ENCODE data around the gene FAM13A. TPM values are rescaled to one million over a fixed set of nuclear protein-coding genes. Genes with fewer than 3 reads are reported as not detected.

The FAM13A gene
- total and polyA plus RNA-seq, 2 of the 4 experiments (the other 2 are of a cell fraction) = 13.1 to 22.0 TPM

DNA sequence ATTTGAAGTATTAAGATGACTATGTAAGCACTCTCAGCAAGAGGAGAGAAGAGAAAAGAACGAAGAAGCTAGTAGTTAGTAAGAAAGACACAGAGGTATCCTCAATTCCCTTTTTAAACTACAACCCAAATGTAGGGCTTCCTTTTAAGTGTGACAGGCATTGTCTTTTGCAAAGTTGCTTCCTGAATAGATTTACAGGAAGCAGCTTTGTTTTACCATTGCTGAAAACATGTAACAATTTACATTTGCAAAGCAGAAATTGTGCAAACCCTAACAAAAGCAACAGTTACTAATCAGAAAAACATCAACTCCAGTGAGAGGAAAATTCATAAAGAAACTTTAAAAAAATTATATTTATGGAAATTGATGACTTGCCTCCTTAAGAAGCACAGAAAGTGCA, 96.4 kb downstream of the FAM13A start:
- no peak overlapping the region for H3K4me2 ChIP-seq (ENCODE audit: low read depth, low read length)
- no peak overlapping the region for H3K18ac ChIP-seq (ENCODE audit: low read depth, low read length)
- H4K20me1 ChIP-seq (ENCODE audit: insufficient read depth, low read length) = no peaks in the 10 kb centered on the region
- H3K79me1 ChIP-seq (ENCODE audit: low read depth in 1 of 2, low read length in 2 of 2) = no peaks in the 10 kb centered on the region
- BruUV-seq (replicated peaks) = no TSS peak
- H2BK20ac ChIP-seq (ENCODE audit: low read depth, low read length) = no peak overlapping the region
- H4K8ac ChIP-seq (ENCODE audit: low read depth in 2 of 2, low read length in 2 of 2) = no peak overlapping the region
- no peak for DNase-seq
- in situ Hi-C loops (cut with MboI; ENCODE audit: low sequenced_read_pairs) = no loop called here
- H2BK15ac ChIP-seq (ENCODE audit: low read depth, low read length) = no peak overlapping the region
- H3K4me3 ChIP-seq (ENCODE audit: insufficient read depth, low read depth, low read length) = no peak overlapping the region
- no peak overlapping the region for H3K9ac ChIP-seq (ENCODE audit: low read depth, low read length)
- H3K4ac ChIP-seq (ENCODE audit: low read depth, low read length) = no peak overlapping the region
- no peak overlapping the region for H2BK5ac ChIP-seq (ENCODE audit: low read depth, low read length, poor library complexity, severe bottlenecking)
- dilution Hi-C loops (cut with HindIII; ENCODE audit: low sequenced_read_pairs, unreplicated experiment) = no loop called here
- H4K5ac ChIP-seq (ENCODE audit: low read depth, low read length) = no peak overlapping the region
- H2AK5ac ChIP-seq (ENCODE audit: low read depth, low read length) = no peak overlapping the region
- H3K36me3 ChIP-seq (ENCODE audit: control insufficient read depth, insufficient read depth, low read length) = no peaks in the 10 kb centered on the region; the same call in 1 of the 2 replicates
- H2AFZ ChIP-seq (replicated peaks; ENCODE audit: low read length, poor library complexity) = no peak overlapping the region
- no CpG with 5 or more reads among the region's 1 CpG for WGBS, 2 experiments (ENCODE audit: extremely low coverage in 2 of 2, insufficient read length in 1 of 2)
- CTCF ChIA-PET = no interaction called here
- H3K9me1 ChIP-seq (ENCODE audit: insufficient read depth, low read length) = no peaks in the 10 kb centered on the region
- no peak overlapping the region for H3K23ac ChIP-seq (ENCODE audit: low read depth, low read length)
- TF ChIP-seq FOS (IDR thresholded peaks at IDR 0.05; ENCODE audit: low read depth, low read length) (no peak), RCOR1 (IDR thresholded peaks at IDR 0.05; ENCODE audit: insufficient replicate concordance, low read length) (no peak), SMC3 (IDR thresholded peaks at IDR 0.05; ENCODE audit: low read depth, low read length) (no peak), MAZ (IDR thresholded peaks at IDR 0.05; ENCODE audit: borderline replicate concordance, low read depth, low read length) (no peak), RFX5 (IDR thresholded peaks at IDR 0.05; ENCODE audit: low read depth, low read length) (no peak), NFE2L2 (IDR thresholded peaks at IDR 0.05; ENCODE audit: low read depth, low read length) (no peak), CEBPB (IDR thresholded peaks at IDR 0.05; ENCODE audit: low read depth, low read length) (no peak), MAFK (IDR thresholded peaks at IDR 0.05; ENCODE audit: low read depth, low read length) (no peak), CHD1 (IDR thresholded peaks at IDR 0.05; ENCODE audit: low read depth, low read length) (no peak), POLR2A (IDR thresholded peaks at IDR 0.05; ENCODE audit: low read depth, low read length) (no peak), RAD21 (IDR thresholded peaks at IDR 0.05; ENCODE audit: low read length) (no peak), MXI1 (IDR thresholded peaks at IDR 0.05; ENCODE audit: borderline replicate concordance, low read depth, low read length) (no peak), BHLHE40 (IDR thresholded peaks at IDR 0.05; ENCODE audit: low read depth, low read length) (no peak)
- TF ChIP-seq, protein P1, sequence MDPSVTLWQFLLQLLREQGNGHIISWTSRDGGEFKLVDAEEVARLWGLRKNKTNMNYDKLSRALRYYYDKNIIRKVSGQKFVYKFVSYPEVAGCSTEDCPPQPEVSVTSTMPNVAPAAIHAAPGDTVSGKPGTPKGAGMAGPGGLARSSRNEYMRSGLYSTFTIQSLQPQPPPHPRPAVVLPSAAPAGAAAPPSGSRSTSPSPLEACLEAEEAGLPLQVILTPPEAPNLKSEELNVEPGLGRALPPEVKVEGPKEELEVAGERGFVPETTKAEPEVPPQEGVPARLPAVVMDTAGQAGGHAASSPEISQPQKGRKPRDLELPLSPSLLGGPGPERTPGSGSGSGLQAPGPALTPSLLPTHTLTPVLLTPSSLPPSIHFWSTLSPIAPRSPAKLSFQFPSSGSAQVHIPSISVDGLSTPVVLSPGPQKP (IDR thresholded peaks at IDR 0.05; ENCODE audit: borderline replicate concordance, low read depth, low read length) = no peak
- TF ChIP-seq, protein P2, sequence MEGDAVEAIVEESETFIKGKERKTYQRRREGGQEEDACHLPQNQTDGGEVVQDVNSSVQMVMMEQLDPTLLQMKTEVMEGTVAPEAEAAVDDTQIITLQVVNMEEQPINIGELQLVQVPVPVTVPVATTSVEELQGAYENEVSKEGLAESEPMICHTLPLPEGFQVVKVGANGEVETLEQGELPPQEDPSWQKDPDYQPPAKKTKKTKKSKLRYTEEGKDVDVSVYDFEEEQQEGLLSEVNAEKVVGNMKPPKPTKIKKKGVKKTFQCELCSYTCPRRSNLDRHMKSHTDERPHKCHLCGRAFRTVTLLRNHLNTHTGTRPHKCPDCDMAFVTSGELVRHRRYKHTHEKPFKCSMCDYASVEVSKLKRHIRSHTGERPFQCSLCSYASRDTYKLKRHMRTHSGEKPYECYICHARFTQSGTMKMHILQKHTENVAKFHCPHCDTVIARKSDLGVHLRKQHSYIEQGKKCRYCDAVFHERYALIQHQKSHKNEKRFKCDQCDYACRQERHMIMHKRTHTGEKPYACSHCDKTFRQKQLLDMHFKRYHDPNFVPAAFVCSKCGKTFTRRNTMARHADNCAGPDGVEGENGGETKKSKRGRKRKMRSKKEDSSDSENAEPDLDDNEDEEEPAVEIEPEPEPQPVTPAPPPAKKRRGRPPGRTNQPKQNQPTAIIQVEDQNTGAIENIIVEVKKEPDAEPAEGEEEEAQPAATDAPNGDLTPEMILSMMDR (conservative IDR thresholded peaks at IDR 0.05; ENCODE audit: low read depth, low read length) = no peak
- TF ChIP-seq, protein P3, sequence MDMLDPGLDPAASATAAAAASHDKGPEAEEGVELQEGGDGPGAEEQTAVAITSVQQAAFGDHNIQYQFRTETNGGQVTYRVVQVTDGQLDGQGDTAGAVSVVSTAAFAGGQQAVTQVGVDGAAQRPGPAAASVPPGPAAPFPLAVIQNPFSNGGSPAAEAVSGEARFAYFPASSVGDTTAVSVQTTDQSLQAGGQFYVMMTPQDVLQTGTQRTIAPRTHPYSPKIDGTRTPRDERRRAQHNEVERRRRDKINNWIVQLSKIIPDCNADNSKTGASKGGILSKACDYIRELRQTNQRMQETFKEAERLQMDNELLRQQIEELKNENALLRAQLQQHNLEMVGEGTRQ (IDR thresholded peaks at IDR 0.05; ENCODE audit: low read depth, low read length) = no peak
- intact Hi-C loops (cut with micrococcal nuclease) = no loop called here
- no peak overlapping the region for H2AK9ac ChIP-seq (replicated peaks; ENCODE audit: low read depth, low read length, poor library complexity)
- H3K56ac ChIP-seq (ENCODE audit: extremely low read depth, insufficient read depth, low read length) = no peak overlapping the region
- no peak overlapping the region for H4K91ac ChIP-seq (ENCODE audit: insufficient read depth, low read depth, low read length)
- no peak for ATAC-seq (ENCODE audit: low read depth)
- H3K27ac ChIP-seq (ENCODE audit: insufficient read depth, low read length) = no peak overlapping the region
- H3K14ac ChIP-seq (replicated peaks; ENCODE audit: low read depth, low read length) = no peak overlapping the region
- peaks cover 2% of the 10 kb centered on the region for H3K4me1 ChIP-seq (ENCODE audit: control insufficient read depth, insufficient read depth, low read length)
- no peaks in the 10 kb centered on the region for H3K27me3 ChIP-seq (ENCODE audit: control insufficient read depth, insufficient read depth, low read length)
- no peak overlapping the region for H2BK120ac ChIP-seq (ENCODE audit: low read depth, low read length)
- POLR2A ChIA-PET (ENCODE audit: unreplicated experiment) = no interaction called here
- H3K9me3 ChIP-seq (ENCODE audit: control insufficient read depth, insufficient read depth, low read length) = peaks cover 3% of the 10 kb centered on the region

Measured in IMR-90 (cell line).